ENCODE data around the gene SLN. TPM values are rescaled to one million over a fixed set of nuclear protein-coding genes. Genes with fewer than 3 reads are reported as not detected.

SLN gene
- total RNA-seq, 1 donor from 2014 or later, result not detected

DNA sequence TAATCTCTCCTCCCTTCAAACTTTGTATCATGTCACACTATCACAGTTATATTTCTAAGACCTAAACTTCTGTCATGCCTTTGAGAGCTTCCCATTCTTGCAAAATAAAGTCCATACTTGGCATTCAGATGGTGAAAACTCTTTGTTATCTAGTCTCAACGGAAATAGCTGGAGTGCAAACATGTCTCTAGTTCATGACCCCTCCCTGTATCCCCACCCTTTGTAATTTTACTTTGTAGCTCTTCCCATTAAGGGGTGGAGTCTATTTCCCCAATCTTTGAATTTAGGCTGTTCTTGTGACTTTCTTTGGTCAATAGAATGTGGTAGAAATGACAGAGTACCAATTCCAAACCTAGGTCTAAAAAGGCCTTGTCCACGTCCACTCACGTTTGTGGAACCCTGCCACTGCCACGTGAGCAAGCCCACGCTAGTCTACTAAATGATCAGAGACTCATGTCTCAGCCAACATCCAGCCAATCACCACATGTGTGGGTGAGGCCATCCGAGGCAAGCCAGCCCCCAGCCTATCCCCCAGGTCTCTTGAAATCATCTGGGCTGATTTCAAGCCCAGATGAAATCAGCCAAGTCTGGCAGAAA lies 23.4 kb downstream of the SLN start:
- Histone ChIP-seq H3K36me3 (ENCODE audit: control insufficient read depth, insufficient read depth, low read length) (no peaks in the 10 kb centered on the region), H3K27me3 (ENCODE audit: control insufficient read depth, insufficient read depth, low read length) (no peaks in the 10 kb centered on the region), H3K4me3 (ENCODE audit: low read depth, low read length) (no peak overlapping the region)
- TF ChIP-seq, protein P1, sequence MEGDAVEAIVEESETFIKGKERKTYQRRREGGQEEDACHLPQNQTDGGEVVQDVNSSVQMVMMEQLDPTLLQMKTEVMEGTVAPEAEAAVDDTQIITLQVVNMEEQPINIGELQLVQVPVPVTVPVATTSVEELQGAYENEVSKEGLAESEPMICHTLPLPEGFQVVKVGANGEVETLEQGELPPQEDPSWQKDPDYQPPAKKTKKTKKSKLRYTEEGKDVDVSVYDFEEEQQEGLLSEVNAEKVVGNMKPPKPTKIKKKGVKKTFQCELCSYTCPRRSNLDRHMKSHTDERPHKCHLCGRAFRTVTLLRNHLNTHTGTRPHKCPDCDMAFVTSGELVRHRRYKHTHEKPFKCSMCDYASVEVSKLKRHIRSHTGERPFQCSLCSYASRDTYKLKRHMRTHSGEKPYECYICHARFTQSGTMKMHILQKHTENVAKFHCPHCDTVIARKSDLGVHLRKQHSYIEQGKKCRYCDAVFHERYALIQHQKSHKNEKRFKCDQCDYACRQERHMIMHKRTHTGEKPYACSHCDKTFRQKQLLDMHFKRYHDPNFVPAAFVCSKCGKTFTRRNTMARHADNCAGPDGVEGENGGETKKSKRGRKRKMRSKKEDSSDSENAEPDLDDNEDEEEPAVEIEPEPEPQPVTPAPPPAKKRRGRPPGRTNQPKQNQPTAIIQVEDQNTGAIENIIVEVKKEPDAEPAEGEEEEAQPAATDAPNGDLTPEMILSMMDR (IDR thresholded peaks at IDR 0.05; ENCODE audit: insufficient read depth, low read length, poor library complexity, severe bottlenecking), result no peak
- DNase-seq (ENCODE audit: low read depth), result no peak

DNA sequence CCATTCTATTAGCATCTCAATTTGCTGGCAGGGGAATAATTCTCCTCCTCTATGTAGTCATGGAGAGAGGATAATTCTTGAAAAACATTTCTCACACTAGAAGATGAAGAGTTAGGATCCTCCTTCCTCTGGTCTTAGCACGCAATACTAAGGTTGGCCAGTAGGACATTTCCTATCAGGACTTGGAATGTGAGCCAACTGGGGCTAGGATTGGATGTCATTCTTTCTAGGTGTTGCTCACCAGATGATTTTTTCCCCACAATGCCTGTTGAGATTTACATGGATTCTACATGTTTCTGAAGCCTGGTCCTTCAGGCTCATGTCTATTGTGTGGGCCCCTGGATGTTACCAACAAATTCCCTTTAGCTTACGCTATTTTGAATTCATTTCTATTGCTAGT lies 28.0 kb downstream of the SLN start:
- H3K4me3 ChIP-seq (ENCODE audit: low read depth, low read length), result no peak overlapping the region
- DNase-seq (ENCODE audit: low read depth), result no peak
- TF ChIP-seq, protein P1 (IDR thresholded peaks at IDR 0.05; ENCODE audit: insufficient read depth, low read length, poor library complexity, severe bottlenecking), result peak; percentile 34
- no peaks in the 10 kb centered on the region for H3K36me3 ChIP-seq (ENCODE audit: control insufficient read depth, insufficient read depth, low read length)
- no peaks in the 10 kb centered on the region for H3K27me3 ChIP-seq (ENCODE audit: control insufficient read depth, insufficient read depth, low read length)

GRCh38 chr11:107683061-107683460 lies 28.8 kb downstream of the SLN start:
- Histone ChIP-seq H3K36me3 (ENCODE audit: control insufficient read depth, insufficient read depth, low read length) (no peaks in the 10 kb centered on the region), H3K4me3 (ENCODE audit: low read depth, low read length) (no peak overlapping the region), H3K27me3 (ENCODE audit: control insufficient read depth, insufficient read depth, low read length) (no peaks in the 10 kb centered on the region)
- TF ChIP-seq, protein P1 (IDR thresholded peaks at IDR 0.05; ENCODE audit: insufficient read depth, low read length, poor library complexity, severe bottlenecking), result no peak
- DNase-seq (ENCODE audit: low read depth), result no peak

- TF ChIP-seq, protein P1 (IDR thresholded peaks at IDR 0.05; ENCODE audit: insufficient read depth, low read length, poor library complexity, severe bottlenecking), result no peak
- no peaks in the 10 kb centered on the region for H3K36me3 ChIP-seq (ENCODE audit: control insufficient read depth, insufficient read depth, low read length)
- no peak overlapping the region for H3K4me3 ChIP-seq (ENCODE audit: low read depth, low read length)
- no peak for DNase-seq (ENCODE audit: low read depth)
- no peaks in the 10 kb centered on the region for H3K27me3 ChIP-seq (ENCODE audit: control insufficient read depth, insufficient read depth, low read length)
Measured at GRCh38 chr11:107682572-107682971, 29.3 kb downstream of the SLN start.

DNA sequence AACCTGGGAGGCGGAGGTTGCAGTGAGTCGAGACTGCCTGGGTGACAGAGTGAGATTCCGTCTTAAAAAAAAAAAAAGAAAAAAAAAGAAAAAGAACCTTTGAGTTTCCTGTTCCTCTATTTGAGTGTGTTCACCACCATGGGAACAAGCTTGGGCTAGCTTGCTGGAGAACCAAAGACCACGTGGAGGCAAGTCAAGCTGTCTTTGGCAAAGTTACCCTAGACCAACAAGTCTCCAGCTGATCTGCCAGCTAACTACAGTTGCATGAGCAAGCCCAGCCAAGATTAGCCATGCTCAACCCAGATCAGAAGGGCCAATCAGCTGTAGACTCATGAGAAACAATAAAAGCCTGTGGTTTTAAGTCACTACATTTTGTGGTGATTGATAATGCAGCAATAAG lies 29.7 kb downstream of the SLN start:
- TF ChIP-seq, protein P1 (IDR thresholded peaks at IDR 0.05; ENCODE audit: insufficient read depth, low read length, poor library complexity, severe bottlenecking), result no peak
- no peaks in the 10 kb centered on the region for H3K36me3 ChIP-seq (ENCODE audit: control insufficient read depth, insufficient read depth, low read length)
- no peak for DNase-seq (ENCODE audit: low read depth)
- H3K4me3 ChIP-seq (ENCODE audit: low read depth, low read length), result no peak overlapping the region
- no peaks in the 10 kb centered on the region for H3K27me3 ChIP-seq (ENCODE audit: control insufficient read depth, insufficient read depth, low read length)
